COLO668 (cell line): ENCODE results near the gene KNDC1.
"Not testable (repeated sequence)": the region's sequence is repeated elsewhere in the genome, so short reads cannot be mapped to it uniquely, and the experiment has no call there.

Source experiments
- DNase-seq: peaks from one replicate; lab custom pipeline; 2025; ENCODE audit not compliant: unreplicated experiment; lab: John Stamatoyannopoulos, UW

The KNDC1 gene

GRCh38 chr10:133159950-133160825 lies at the start of gene KNDC1:
KNDC1 (plus strand) TSS chr10:133160219; CDS start chr10:133160468, 249 bp downstream.
- DNase-seq = peak; percentile 20

- DNase-seq = no peak
Measured at GRCh38 chr10:133110609-133111275, 49.3 kb upstream of the KNDC1 start.

GRCh38 chr10:133111640-133112039 lies 48.4 kb upstream of the KNDC1 start:
- not testable (repeated sequence) for DNase-seq

GRCh38 chr10:133113146-133113830 lies 46.7 kb upstream of the KNDC1 start:
- no peak for DNase-seq

GRCh38 chr10:133113847-133114246 lies 46.2 kb upstream of the KNDC1 start:
- no peak for DNase-seq

GRCh38 chr10:133114251-133114650 lies 45.8 kb upstream of the KNDC1 start:
- DNase-seq = no peak

- DNase-seq = no peak
Measured at GRCh38 chr10:133114726-133115452, 45.1 kb upstream of the KNDC1 start.

GRCh38 chr10:133115453-133115842 lies 44.6 kb upstream of the KNDC1 start:
- DNase-seq = no peak

GRCh38 chr10:133115976-133116375 lies 44.0 kb upstream of the KNDC1 start:
- no peak for DNase-seq

GRCh38 chr10:133116455-133116854 lies 43.6 kb upstream of the KNDC1 start:
- DNase-seq = no peak

- no peak for DNase-seq
Measured at GRCh38 chr10:133117036-133117687, 42.9 kb upstream of the KNDC1 start.

GRCh38 chr10:133117688-133118071 lies 42.3 kb upstream of the KNDC1 start:
- no peak for DNase-seq

GRCh38 chr10:133121479-133121878 lies 38.5 kb upstream of the KNDC1 start:
- DNase-seq = no peak

GRCh38 chr10:133122171-133122935 lies 37.7 kb upstream of the KNDC1 start:
- DNase-seq = no peak

- no peak for DNase-seq
Measured at GRCh38 chr10:133123050-133123745, 36.8 kb upstream of the KNDC1 start.

- no peak for DNase-seq
Measured at GRCh38 chr10:133123746-133124356, 36.2 kb upstream of the KNDC1 start.

GRCh38 chr10:133124357-133125211 lies 35.4 kb upstream of the KNDC1 start:
- peak; percentile 22 for DNase-seq

- DNase-seq = no peak
Measured at GRCh38 chr10:133125901-133126300, 34.1 kb upstream of the KNDC1 start.
